ENCODE results near the gene C6orf52. TPM values are rescaled to one million over a fixed set of nuclear protein-coding genes. Genes with fewer than 3 reads are reported as not detected.

The C6orf52 gene
- total and polyA plus RNA-seq, 9 of the 15 experiments (the other 6 are each of a cell fraction or from before 2014, with no cell fraction given): 6.7 to 37.0 (median 11.1) TPM

DNA sequence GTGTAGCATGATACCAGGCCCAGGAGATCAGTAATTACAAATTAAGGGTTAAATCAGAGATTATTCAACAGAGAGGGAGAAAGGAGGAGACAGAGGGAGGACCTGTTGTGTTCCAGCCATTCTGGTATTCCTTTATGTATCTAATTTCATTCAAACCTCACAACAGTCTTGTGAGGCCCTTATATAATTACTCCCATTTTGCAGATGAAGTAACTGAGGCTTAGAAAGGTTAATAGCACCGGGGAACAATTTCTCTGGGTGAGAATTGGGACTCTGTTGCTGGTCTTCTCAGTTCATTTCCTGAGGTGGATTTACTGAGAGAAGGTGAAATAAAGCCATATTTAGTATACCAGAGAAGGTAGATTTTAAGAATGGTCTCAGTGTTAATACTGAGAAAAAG, 66.6 kb downstream of the C6orf52 start:
- no TSS peak for BruUV-seq (replicated peaks)
- FAIRE-seq (no peak), DNase-seq (ENCODE audit: extremely low read depth in 1 of 4, low spot score in 3 of 4) (no peak), ATAC-seq (no peak)
- no peak for TF ChIP-seq PCBP2 (IDR thresholded peaks at IDR 0.05; ENCODE audit: low read depth, low read length, poor library complexity, severe bottlenecking)
- TF ChIP-seq TAF1 (IDR thresholded peaks at IDR 0.05; ENCODE audit: control insufficient read depth, extremely low read depth, insufficient read depth, low read length, severe bottlenecking): no peak
- no peak for TF ChIP-seq NFE2L1 (tag; IDR thresholded peaks at IDR 0.05; ENCODE audit: borderline replicate concordance, low read depth)
- peak; percentile 84 for TF ChIP-seq RBM25 (IDR thresholded peaks at IDR 0.05; ENCODE audit: low read depth, low read length, severe bottlenecking)
- TF ChIP-seq ADNP (tag; IDR thresholded peaks at IDR 0.05): peak; percentile 72
- TF ChIP-seq, protein P1, sequence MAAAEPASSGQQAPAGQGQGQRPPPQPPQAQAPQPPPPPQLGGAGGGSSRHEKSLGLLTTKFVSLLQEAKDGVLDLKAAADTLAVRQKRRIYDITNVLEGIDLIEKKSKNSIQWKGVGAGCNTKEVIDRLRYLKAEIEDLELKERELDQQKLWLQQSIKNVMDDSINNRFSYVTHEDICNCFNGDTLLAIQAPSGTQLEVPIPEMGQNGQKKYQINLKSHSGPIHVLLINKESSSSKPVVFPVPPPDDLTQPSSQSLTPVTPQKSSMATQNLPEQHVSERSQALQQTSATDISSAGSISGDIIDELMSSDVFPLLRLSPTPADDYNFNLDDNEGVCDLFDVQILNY (CRISPR knock-in tag; IDR thresholded peaks at IDR 0.05): no peak
- TF ChIP-seq NCOA4 (IDR thresholded peaks at IDR 0.05; ENCODE audit: partially characterized antibody): no peak
- peak; percentile 71; the same call in 1 of the 2 replicates for TF ChIP-seq BCOR (IDR thresholded peaks at IDR 0.05)
- Histone ChIP-seq H3K9ac (ENCODE audit: insufficient read depth in 1 of 2, low read depth in 2 of 2, low read length in 2 of 2) (no peak overlapping the region), H2AFZ (ENCODE audit: low read depth, low read length) (no peak overlapping the region), H3K9me3 (replicated peaks; ENCODE audit: control insufficient read depth, insufficient read depth, low read depth, low read length) (no peaks in the 10 kb centered on the region), H3K4me3 (no peak overlapping the region), H3K36me3 (ENCODE audit: control insufficient read depth, insufficient read depth, low read length) (no peaks in the 10 kb centered on the region), H3K27ac (ENCODE audit: extremely low read depth, low read depth, low read length) (no peak overlapping the region), H3K27me3 (ENCODE audit: control insufficient read depth in 2 of 2, insufficient read depth in 2 of 2, low read length in 2 of 2) (no peaks in the 10 kb centered on the region), H3K79me2 (ENCODE audit: control insufficient read depth, insufficient read depth, low read length) (no peaks in the 10 kb centered on the region), H3K4me2 (ENCODE audit: insufficient read depth, low read length) (no peak overlapping the region), H4K20me1 (replicated peaks; ENCODE audit: control insufficient read depth, insufficient read depth, low read length) (no peaks in the 10 kb centered on the region), H3K4me1 (replicated peaks in 1 of 2; ENCODE audit: control insufficient read depth in 2 of 2, insufficient read depth in 2 of 2, low read length in 2 of 2) (0 out of 5 replicates have a peak, but pooled peaks cover 0 to under 1% of the 10 kb centered on the region in 2 experiments), H3K9me1 (ENCODE audit: control insufficient read depth, insufficient read depth, low read length) (no peaks in the 10 kb centered on the region)
- in situ Hi-C loops (cut with MboI) (no loop called here), intact Hi-C loops (cut with micrococcal nuclease) (no loop called here)
- POLR2A ChIA-PET: interaction anchor here (0.7 kb wide), 1 partner anchor 327 kb away, joined by 3 read pairs; no protein-coding TSS in a partner anchor
- CTCF ChIA-PET (ENCODE audit: low intra/inter-chr PET ratio): no interaction called here
- 10% methylated on average over 1 of the region's 1 CpG for WGBS (ENCODE audit: insufficient coverage, low coverage, missing lambda C conversion rate)
